Tibial nerve (tissue), 4 donors: Measurements from ENCODE around the gene SERPINA4. TPM values are rescaled to one million over a fixed set of nuclear protein-coding genes. Genes with fewer than 3 reads are reported as not detected.
A peak's percentile ranks its signal among the peaks of the same experiment; 100 is the strongest.

Experiments
- DNase-seq, 2 donors: peaks; one replicate each; pipeline ENCODE4 v3.0.0-alpha.2; 2019; ENCODE audit warnings: low spot score in 2 of 2
- H3K27ac ChIP-seq, 4 donors: fragments of 200-600 bp; sonication (generic) in 3 of 4; one replicate each; pipeline ENCODE4 v1.5.1; 2017 to 2019; ENCODE audit warnings: mild to moderate bottlenecking in 1 of 4
- H3K27me3 ChIP-seq, 2 donors: fragments of 200-600 bp; sonication (generic) in 1 of 2; one replicate each; pipeline versions ENCODE4 v1.5.1 to v1.6.0; 2017 to 2019
- H3K36me3 ChIP-seq, 3 donors: fragments of 200-600 bp; sonication (generic); one replicate each; pipeline ENCODE4 v1.5.1; 2018 to 2019
- H3K4me1 ChIP-seq, 4 donors: fragments of 200-600 bp; sonication (generic) in 3 of 4; one replicate each; pipeline ENCODE4 v1.5.1; 2017 to 2019
- H3K4me3 ChIP-seq, 4 donors: fragments of 200-600 bp; sonication (generic) in 3 of 4; one replicate each; pipeline ENCODE4 v1.5.1; 2017 to 2019; ENCODE audit warnings: mild to moderate bottlenecking in 1 of 4, moderate library complexity in 1 of 4
- H3K9me3 ChIP-seq, 4 donors: fragments of 200-600 bp; sonication (generic) in 3 of 4; one replicate each; pipeline ENCODE4 v1.5.1; 2017 to 2019
- EP300 ChIP-seq, 2 donors: sonication (generic); formaldehyde crosslinking; IDR thresholded peaks; one replicate each; pipeline ENCODE4 v1.6.1; 2017; ENCODE audit warnings: antibody characterized with exemption in 2 of 2, mild to moderate bottlenecking in 1 of 2
- POLR2A ChIP-seq, 2 donors: fragments of 450-650 bp; IDR thresholded peaks; one replicate each; pipeline ENCODE4 v1.6.1; 2017; ENCODE audit warnings: antibody characterized with exemption in 2 of 2, mild to moderate bottlenecking in 2 of 2, moderate library complexity in 2 of 2
- WGBS, 2 donors: methylation state at CpG; one replicate each; pipeline ENCODE4 v1.1.5; 2018; 5-methylcytosine and 5-hydroxymethylcytosine counted together
- total RNA-seq, 4 donors: library from RNA; depleted of rRNA; stranded (reverse); fragments of >200 nt; gene quantifications; one replicate each; pipeline ENCODE4 v1.1.0, GENCODE V29; 2016
- TF ChIP-seq, protein P1 (sequence below), 5 experiments: fragments of 200-600 bp in 3 of 5; fragments of 450-650 bp in 2 of 5; sonication (generic) in 3 of 5; IDR thresholded peaks; one replicate each; pipeline ENCODE4 v1.5.1; 2016 to 2019; ENCODE audit warnings: antibody characterized with exemption in 5 of 5, mild to moderate bottlenecking in 3 of 5, moderate library complexity in 2 of 5

The SERPINA4 gene
- total RNA-seq, 4 donors from 2014 or later = not detected

DNA sequence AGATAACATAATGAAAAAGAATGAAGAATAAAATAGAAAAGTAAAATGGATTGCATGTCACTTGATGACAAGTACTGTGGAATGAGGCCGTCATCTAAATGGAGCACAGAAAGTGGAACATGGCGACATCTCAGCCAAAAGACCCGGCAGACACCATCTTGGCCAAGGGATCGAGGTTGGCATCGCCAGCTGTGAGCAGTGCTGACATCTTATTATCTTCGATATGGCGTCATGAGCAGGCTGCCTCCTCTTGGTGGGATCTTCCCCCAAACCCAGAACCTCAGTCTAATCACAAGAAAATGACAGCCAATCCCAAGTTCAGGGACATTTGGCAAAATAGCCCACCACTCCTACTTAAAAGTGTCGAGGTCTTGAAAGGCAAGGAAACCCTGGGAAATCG, 35.1 kb downstream of the SERPINA4 start:
- 83 to 92% methylated on average over 9 of the region's 9 CpGs for WGBS, 2 donors
- no peak for DNase-seq
- no peaks in the 10 kb centered on the region for H3K27me3 ChIP-seq
- H3K4me3 ChIP-seq = no peak overlapping the region
- no peak overlapping the region for H3K27ac ChIP-seq
- H3K4me1 ChIP-seq = peaks cover 0 to 35% (median 30%) of the 10 kb centered on the region in 4 donors
- H3K36me3 ChIP-seq = no peaks in the 10 kb centered on the region
- TF ChIP-seq EP300 (IDR thresholded peaks at IDR 0.05) = no peak
- no peaks in the 10 kb centered on the region for H3K9me3 ChIP-seq

DNA sequence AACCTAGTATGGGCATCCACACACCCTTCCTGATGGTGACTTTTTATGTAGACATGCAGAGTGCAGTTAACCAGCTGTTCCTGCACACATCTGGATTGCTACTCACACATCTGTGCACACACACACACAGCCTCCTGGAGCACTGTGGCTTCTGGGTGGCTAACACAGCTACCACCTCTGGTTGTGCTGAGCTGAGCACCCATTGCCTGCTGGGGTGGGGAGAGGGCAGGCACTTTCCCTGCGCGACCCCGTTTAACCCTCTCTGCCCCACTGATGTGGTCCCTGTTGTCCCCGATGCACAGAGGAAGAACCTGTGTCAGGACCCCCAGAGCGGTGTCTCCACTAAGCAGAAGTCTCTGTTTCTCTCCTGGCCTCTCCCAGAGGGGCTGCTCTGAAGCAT, 36.5 kb downstream of the SERPINA4 start:
- H3K27ac ChIP-seq = peak overlapping the region in 1 of 4 donors; percentile 81
- TF ChIP-seq, protein P1, sequence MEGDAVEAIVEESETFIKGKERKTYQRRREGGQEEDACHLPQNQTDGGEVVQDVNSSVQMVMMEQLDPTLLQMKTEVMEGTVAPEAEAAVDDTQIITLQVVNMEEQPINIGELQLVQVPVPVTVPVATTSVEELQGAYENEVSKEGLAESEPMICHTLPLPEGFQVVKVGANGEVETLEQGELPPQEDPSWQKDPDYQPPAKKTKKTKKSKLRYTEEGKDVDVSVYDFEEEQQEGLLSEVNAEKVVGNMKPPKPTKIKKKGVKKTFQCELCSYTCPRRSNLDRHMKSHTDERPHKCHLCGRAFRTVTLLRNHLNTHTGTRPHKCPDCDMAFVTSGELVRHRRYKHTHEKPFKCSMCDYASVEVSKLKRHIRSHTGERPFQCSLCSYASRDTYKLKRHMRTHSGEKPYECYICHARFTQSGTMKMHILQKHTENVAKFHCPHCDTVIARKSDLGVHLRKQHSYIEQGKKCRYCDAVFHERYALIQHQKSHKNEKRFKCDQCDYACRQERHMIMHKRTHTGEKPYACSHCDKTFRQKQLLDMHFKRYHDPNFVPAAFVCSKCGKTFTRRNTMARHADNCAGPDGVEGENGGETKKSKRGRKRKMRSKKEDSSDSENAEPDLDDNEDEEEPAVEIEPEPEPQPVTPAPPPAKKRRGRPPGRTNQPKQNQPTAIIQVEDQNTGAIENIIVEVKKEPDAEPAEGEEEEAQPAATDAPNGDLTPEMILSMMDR (IDR thresholded peaks at IDR 0.05) = no peak
- no peak for TF ChIP-seq POLR2A (IDR thresholded peaks at IDR 0.05)
- TF ChIP-seq EP300 (IDR thresholded peaks at IDR 0.05) = no peak
- H3K4me1 ChIP-seq = peaks cover 0 to 49% (median 42%) of the 10 kb centered on the region in 4 donors
- no peaks in the 10 kb centered on the region for H3K27me3 ChIP-seq
- DNase-seq = no peak
- H3K36me3 ChIP-seq = no peaks in the 10 kb centered on the region
- H3K9me3 ChIP-seq = no peaks in the 10 kb centered on the region
- H3K4me3 ChIP-seq = no peak overlapping the region
- 82% methylated on average over 5 of the region's 5 CpGs for WGBS, 2 donors

DNA sequence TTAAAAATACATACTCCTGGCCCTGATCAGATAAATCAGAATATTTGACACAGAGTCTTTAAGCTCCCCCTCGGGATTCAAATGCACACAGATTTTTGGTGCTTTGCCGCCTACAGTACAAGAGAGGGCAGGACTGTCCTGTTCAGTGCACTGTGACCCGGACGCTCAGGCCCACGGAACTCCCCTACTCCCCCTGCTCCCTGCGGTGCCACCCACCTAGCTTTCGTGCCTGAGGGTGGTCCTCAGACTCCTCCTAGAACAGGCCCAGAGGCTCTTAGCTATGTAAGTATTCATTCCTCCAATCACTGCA, 37.2 kb downstream of the SERPINA4 start:
- Histone ChIP-seq H3K4me1 (peaks cover 0 to 53% (median 43%) of the 10 kb centered on the region in 4 donors), H3K27ac (peak overlapping the region; percentile 69 to 90 (median 77)), H3K4me3 (no peak overlapping the region), H3K36me3 (no peaks in the 10 kb centered on the region), H3K9me3 (no peaks in the 10 kb centered on the region), H3K27me3 (no peaks in the 10 kb centered on the region)
- DNase-seq = no peak
- WGBS, 2 donors = 54 to 58% methylated on average over 7 of the region's 7 CpGs
- TF ChIP-seq EP300 (IDR thresholded peaks at IDR 0.05) = no peak
- TF ChIP-seq POLR2A (IDR thresholded peaks at IDR 0.05) = no peak
- TF ChIP-seq, protein P1 (IDR thresholded peaks at IDR 0.05) = no peak

DNA sequence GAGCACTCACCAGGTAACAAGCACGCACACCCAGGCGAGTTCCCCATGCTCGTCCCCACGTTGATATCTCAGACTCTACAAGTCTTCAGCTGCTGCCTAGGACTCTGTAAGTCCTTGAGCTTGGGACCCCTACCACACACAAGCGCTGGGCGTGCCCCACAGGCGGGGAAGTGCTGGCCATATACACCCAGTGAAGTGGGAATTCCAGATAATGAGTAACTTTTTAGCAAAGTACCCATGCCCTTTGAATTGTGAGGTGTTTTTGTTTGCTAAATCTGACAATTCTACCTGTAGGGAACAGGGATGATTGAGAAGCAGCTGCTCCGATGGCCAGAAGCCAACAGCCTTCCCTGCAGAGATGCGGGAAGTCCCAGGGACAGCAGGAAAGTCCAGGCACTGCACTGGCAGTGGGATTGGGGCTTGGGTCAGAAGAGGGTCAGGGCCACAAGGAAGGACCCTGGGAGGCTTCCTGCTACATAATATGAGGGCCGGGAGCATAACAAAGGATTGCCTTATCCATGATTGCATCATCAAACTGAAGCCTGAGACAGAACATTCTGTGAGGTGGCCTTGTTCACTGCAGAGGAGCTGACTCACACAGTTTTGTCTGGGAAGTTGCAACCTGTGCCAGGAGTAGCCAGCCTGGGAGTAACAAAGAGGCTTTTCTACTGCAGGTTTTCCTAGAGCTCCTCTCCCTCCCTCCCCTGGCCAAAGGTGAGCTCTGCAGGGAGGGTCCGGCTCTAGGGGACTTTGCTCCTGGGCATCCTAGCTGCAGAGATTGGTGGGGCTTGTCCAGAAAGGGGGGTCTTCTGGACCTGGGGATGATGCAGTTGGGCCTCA, 37.8 kb downstream of the SERPINA4 start:
- WGBS, 2 donors = 57 to 61% methylated on average over 11 of the region's 11 CpGs
- Histone ChIP-seq H3K9me3 (no peaks in the 10 kb centered on the region), H3K36me3 (no peaks in the 10 kb centered on the region), H3K4me3 (no peak overlapping the region), H3K27me3 (no peaks in the 10 kb centered on the region), H3K27ac (peak overlapping the region; percentile 73 to 91 (median 78)), H3K4me1 (peaks cover 0 to 53% (median 43%) of the 10 kb centered on the region in 4 donors)
- TF ChIP-seq, protein P1 (IDR thresholded peaks at IDR 0.05) = peak in 4 of 5 experiments; percentile 16 to 45 (median 26)
- no peak for TF ChIP-seq POLR2A (IDR thresholded peaks at IDR 0.05)
- TF ChIP-seq EP300 (IDR thresholded peaks at IDR 0.05) = peak; percentile 82 to 97
- DNase-seq = peak; percentile 61 to 79

DNA sequence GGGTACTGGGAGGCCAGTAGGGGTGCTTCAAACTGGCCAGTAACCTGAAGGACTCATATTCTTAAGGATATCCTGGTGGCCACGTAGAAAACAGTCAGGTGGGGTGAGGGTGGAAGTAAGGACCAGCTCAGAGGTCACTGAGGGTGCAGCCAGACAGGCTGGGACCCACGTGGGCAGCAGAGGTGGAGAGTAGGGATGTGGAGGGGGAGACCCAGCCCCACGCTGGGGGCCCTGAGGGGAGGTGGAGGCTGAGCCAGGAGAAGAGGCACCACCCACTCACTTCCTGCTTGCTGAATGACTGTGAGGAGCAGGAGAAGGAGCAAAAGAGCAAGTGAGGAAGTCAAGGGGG, 38.4 kb downstream of the SERPINA4 start:
- Histone ChIP-seq H3K4me3 (no peak overlapping the region), H3K4me1 (peaks cover 0 to 58% (median 41%) of the 10 kb centered on the region in 4 donors), H3K9me3 (no peaks in the 10 kb centered on the region), H3K36me3 (no peaks in the 10 kb centered on the region), H3K27ac (peak overlapping the region; percentile 73 to 91 (median 78)), H3K27me3 (no peaks in the 10 kb centered on the region)
- TF ChIP-seq, protein P1 (IDR thresholded peaks at IDR 0.05) = peak in 1 of 5 experiments; percentile 3
- TF ChIP-seq EP300 (IDR thresholded peaks at IDR 0.05) = no peak
- WGBS, 2 donors = 31 to 37% methylated on average over 3 of the region's 3 CpGs
- DNase-seq = no peak
